Panc1 (cell line): ENCODE data around the gene TMEM247. TPM values are rescaled to one million over a fixed set of nuclear protein-coding genes. Genes with fewer than 3 reads are reported as not detected.

Experiments used
- ATAC-seq: fragments of 200-7000 bp; cut with Tn5 transposase; 2 replicates; pipeline ENCODE4 v1.9.1; 2020; ENCODE audit warnings: mild to moderate bottlenecking, moderate library complexity
- BruUV-seq: library from RNA; stranded (reverse); fragments of 400-500 nt; replicated peaks from 2 replicates; lab custom pipeline; 2021; lab: Mats Ljungman, UMichigan
- CTCF ChIA-PET: fragments of 300-600 bp; sonication (Branson Sonifier 250); formaldehyde crosslinking; loops from one replicate; lab custom pipeline; 2022; ENCODE audit warnings: antibody characterized with exemption; lab: Charles Lee
- POLR2A ChIA-PET: fragments of 300-600 bp; sonication (Branson Sonifier 250); formaldehyde crosslinking; loops from one replicate; lab custom pipeline; 2022; ENCODE audit warnings: antibody characterized with exemption; lab: Charles Lee
- DNase-seq: peaks from one replicate; pipeline ENCODE4 v3.0.0-alpha.2; 2010; ENCODE audit warnings: low read depth, low spot score
- H3K27ac ChIP-seq: 2 replicates; pipeline ENCODE4 v1.5.1; 2011; ENCODE audit warnings: mild to moderate bottlenecking, low read length, inconsistent platforms
- H3K27me3 ChIP-seq: fragments of 200-500 bp; sonication (Bioruptor generic); 2 replicates; pipeline ENCODE4 v1.6.0; 2014; ENCODE audit warnings: low read length, inconsistent platforms; ENCODE audit not compliant: control insufficient read depth, insufficient read depth
- H3K36me3 ChIP-seq: fragments of 200-500 bp; sonication (Bioruptor generic); 2 replicates; pipeline ENCODE4 v1.5.1; 2014; ENCODE audit warnings: inconsistent platforms, mild to moderate bottlenecking, low read length, moderate library complexity; ENCODE audit not compliant: control insufficient read depth, insufficient read depth
- H3K4me1 ChIP-seq: 2 replicates; pipeline ENCODE4 v1.5.1; 2011; ENCODE audit warnings: inconsistent platforms, mild to moderate bottlenecking, low read length, moderate library complexity; ENCODE audit not compliant: control insufficient read depth, insufficient read depth
- H3K4me3 ChIP-seq, 2 experiments: 2 replicates each; pipeline ENCODE4 v1.5.1; 2011 to 2012; ENCODE audit warnings: low read depth in 2 of 2, low read length in 2 of 2, mild to moderate bottlenecking in 2 of 2, inconsistent platforms in 1 of 2, moderate library complexity in 1 of 2
- H3K9me3 ChIP-seq: fragments of 200-500 bp; sonication (Bioruptor generic); 2 replicates; pipeline ENCODE4 v1.5.1; 2014; ENCODE audit warnings: low read depth, mild to moderate bottlenecking, inconsistent platforms, low read length, moderate library complexity; ENCODE audit not compliant: control insufficient read depth, insufficient read depth
- POLR2AphosphoS5 ChIP-seq: IDR thresholded peaks from 2 replicates; pipeline ENCODE4 v1.6.1; 2012; ENCODE audit warnings: mild to moderate bottlenecking, low read depth, low read length, moderate library complexity
- SIN3A ChIP-seq: IDR thresholded peaks from 2 replicates; pipeline ENCODE4 v1.6.1; 2012; ENCODE audit warnings: low read depth, mild to moderate bottlenecking, low read length, moderate library complexity, borderline replicate concordance; ENCODE audit not compliant: insufficient read depth
- TCF7L2 ChIP-seq: IDR thresholded peaks from 2 replicates; pipeline ENCODE4 v1.6.1; 2011; ENCODE audit warnings: mild to moderate bottlenecking, low read depth, low read length, inconsistent platforms
- in situ Hi-C: cut with HindIII; loops from 2 replicates; pipeline ENCODE4 v1.10.0; 2016; ENCODE audit warnings: low sequenced_read_pairs, low pct_unique_long_range_greater_than_20kb
- intact Hi-C: fragments of 100-400 bp; cut with micrococcal nuclease; formaldehyde crosslinking; loops from one replicate; pipeline ENCODE4 v1.10.0; 2022; ENCODE audit not compliant: unreplicated experiment
- total RNA-seq: library from RNA; stranded (reverse); gene quantifications from one replicate; pipeline ENCODE4 v1.2.1, GENCODE V29; 2021; ENCODE audit not compliant: unreplicated experiment
- TF ChIP-seq, protein P1 (sequence below): fragments of 450-650 bp; IDR thresholded peaks from 2 replicates; pipeline ENCODE4 v1.5.1; 2017; ENCODE audit warnings: mild to moderate bottlenecking
- TF ChIP-seq, protein P2 (sequence below), 2 experiments: IDR thresholded peaks; 2 replicates each; pipeline ENCODE4 v1.6.1; 2011 to 2012; ENCODE audit warnings: low read depth in 2 of 2, control low read depth in 1 of 2, low read length in 1 of 2, mild to moderate bottlenecking in 1 of 2, moderate library complexity in 1 of 2; ENCODE audit not compliant: insufficient read depth in 1 of 2

The TMEM247 gene
- total RNA-seq, 1 experiment from 2014 or later: not detected

GRCh38 chr2:46481198-46482193, 2.1 kb downstream of the TMEM247 start:
- H3K27me3 ChIP-seq: peaks cover 5% of the 10 kb centered on the region; the same call in 1 of the 2 replicates
- DNase-seq (no peak), ATAC-seq (no peak)
- no peak overlapping the region for H3K4me3 ChIP-seq
- no peak overlapping the region for H3K27ac ChIP-seq
- no TSS peak for BruUV-seq
- H3K4me1 ChIP-seq: no peaks in the 10 kb centered on the region; the same call in 1 of the 2 replicates
- TF ChIP-seq, protein P1, sequence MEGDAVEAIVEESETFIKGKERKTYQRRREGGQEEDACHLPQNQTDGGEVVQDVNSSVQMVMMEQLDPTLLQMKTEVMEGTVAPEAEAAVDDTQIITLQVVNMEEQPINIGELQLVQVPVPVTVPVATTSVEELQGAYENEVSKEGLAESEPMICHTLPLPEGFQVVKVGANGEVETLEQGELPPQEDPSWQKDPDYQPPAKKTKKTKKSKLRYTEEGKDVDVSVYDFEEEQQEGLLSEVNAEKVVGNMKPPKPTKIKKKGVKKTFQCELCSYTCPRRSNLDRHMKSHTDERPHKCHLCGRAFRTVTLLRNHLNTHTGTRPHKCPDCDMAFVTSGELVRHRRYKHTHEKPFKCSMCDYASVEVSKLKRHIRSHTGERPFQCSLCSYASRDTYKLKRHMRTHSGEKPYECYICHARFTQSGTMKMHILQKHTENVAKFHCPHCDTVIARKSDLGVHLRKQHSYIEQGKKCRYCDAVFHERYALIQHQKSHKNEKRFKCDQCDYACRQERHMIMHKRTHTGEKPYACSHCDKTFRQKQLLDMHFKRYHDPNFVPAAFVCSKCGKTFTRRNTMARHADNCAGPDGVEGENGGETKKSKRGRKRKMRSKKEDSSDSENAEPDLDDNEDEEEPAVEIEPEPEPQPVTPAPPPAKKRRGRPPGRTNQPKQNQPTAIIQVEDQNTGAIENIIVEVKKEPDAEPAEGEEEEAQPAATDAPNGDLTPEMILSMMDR: no peak
- no peak for TF ChIP-seq SIN3A
- TF ChIP-seq, protein P2, sequence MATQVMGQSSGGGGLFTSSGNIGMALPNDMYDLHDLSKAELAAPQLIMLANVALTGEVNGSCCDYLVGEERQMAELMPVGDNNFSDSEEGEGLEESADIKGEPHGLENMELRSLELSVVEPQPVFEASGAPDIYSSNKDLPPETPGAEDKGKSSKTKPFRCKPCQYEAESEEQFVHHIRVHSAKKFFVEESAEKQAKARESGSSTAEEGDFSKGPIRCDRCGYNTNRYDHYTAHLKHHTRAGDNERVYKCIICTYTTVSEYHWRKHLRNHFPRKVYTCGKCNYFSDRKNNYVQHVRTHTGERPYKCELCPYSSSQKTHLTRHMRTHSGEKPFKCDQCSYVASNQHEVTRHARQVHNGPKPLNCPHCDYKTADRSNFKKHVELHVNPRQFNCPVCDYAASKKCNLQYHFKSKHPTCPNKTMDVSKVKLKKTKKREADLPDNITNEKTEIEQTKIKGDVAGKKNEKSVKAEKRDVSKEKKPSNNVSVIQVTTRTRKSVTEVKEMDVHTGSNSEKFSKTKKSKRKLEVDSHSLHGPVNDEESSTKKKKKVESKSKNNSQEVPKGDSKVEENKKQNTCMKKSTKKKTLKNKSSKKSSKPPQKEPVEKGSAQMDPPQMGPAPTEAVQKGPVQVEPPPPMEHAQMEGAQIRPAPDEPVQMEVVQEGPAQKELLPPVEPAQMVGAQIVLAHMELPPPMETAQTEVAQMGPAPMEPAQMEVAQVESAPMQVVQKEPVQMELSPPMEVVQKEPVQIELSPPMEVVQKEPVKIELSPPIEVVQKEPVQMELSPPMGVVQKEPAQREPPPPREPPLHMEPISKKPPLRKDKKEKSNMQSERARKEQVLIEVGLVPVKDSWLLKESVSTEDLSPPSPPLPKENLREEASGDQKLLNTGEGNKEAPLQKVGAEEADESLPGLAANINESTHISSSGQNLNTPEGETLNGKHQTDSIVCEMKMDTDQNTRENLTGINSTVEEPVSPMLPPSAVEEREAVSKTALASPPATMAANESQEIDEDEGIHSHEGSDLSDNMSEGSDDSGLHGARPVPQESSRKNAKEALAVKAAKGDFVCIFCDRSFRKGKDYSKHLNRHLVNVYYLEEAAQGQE (IDR thresholded peaks at IDR 0.05; ENCODE audit: insufficient read depth in 1 of 2, low read depth in 2 of 2, low read length in 1 of 2): no peak
- TF ChIP-seq TCF7L2: no peak
- TF ChIP-seq POLR2AphosphoS5: no peak
- POLR2A ChIA-PET: interaction anchor here (0.5 kb wide), 1 partner anchor 59 kb away, joined by 5 read pairs; no protein-coding TSS in a partner anchor
- intact Hi-C loops (no loop called here), in situ Hi-C loops (no loop called here)
- no peaks in the 10 kb centered on the region for H3K36me3 ChIP-seq
- H3K9me3 ChIP-seq: no peaks in the 10 kb centered on the region
- CTCF ChIA-PET: no interaction called here

GRCh38 chr2:46482490-46482889, 3.1 kb downstream of the TMEM247 start:
- no peaks in the 10 kb centered on the region; the same call in 1 of the 2 replicates for H3K4me1 ChIP-seq
- no peaks in the 10 kb centered on the region for H3K9me3 ChIP-seq
- no peak for ATAC-seq
- intact Hi-C loops: no loop called here
- no peak overlapping the region for H3K4me3 ChIP-seq
- H3K27me3 ChIP-seq: peaks cover 5% of the 10 kb centered on the region; the same call in 1 of the 2 replicates
- TF ChIP-seq TCF7L2: no peak
- TF ChIP-seq, protein P1: no peak
- no peak for TF ChIP-seq SIN3A
- TF ChIP-seq, protein P2 (IDR thresholded peaks at IDR 0.05; ENCODE audit: insufficient read depth in 1 of 2, low read depth in 2 of 2, low read length in 1 of 2): no peak
- TF ChIP-seq POLR2AphosphoS5: no peak
- in situ Hi-C loops: no loop called here
- BruUV-seq: no TSS peak
- no peak for DNase-seq
- no peak overlapping the region for H3K27ac ChIP-seq
- CTCF ChIA-PET: no interaction called here
- no peaks in the 10 kb centered on the region for H3K36me3 ChIP-seq
- POLR2A ChIA-PET: no interaction called here
